HepG2 (cell line): ENCODE data around the gene SNRNP25. TPM values are rescaled to one million over a fixed set of nuclear protein-coding genes. Genes with fewer than 3 reads are reported as not detected.

ENCODE experiments used
- ARID2 ChIP-seq: sonication (generic); formaldehyde crosslinking; IDR thresholded peaks from 2 replicates; pipeline ENCODE4 v1.8.1; 2022; ENCODE audit warnings: mild to moderate bottlenecking, missing genetic modification reagents, borderline replicate concordance
- DNMT3B ChIP-seq: conservative IDR thresholded peaks from 2 replicates; pipeline ENCODE4 v1.6.1; 2016; ENCODE audit warnings: missing biosample characterization, control low read depth
- EP300 ChIP-seq, 3 experiments: sonication (generic) in 1 of 3; formaldehyde crosslinking in 1 of 3; IDR thresholded peaks; 2 replicates each; pipeline versions ENCODE4 v1.5.1 to v1.6.1; 2011 to 2020; ENCODE audit warnings: low read depth in 2 of 3, low read length in 2 of 3, borderline replicate concordance in 1 of 3, improper control_type of control experiment in 1 of 3, mild to moderate bottlenecking in 1 of 3, missing genetic modification reagents in 1 of 3, moderate library complexity in 1 of 3
- HOXA3 ChIP-seq: sonication (generic); formaldehyde crosslinking; IDR thresholded peaks from 2 replicates; pipeline ENCODE4 v1.5.0; 2020; ENCODE audit warnings: missing genetic modification reagents
- KLF6 ChIP-seq: IDR thresholded peaks from 2 replicates; pipeline ENCODE4 v1.8.0; 2016; ENCODE audit warnings: missing biosample characterization, missing genetic modification reagents
- MXI1 ChIP-seq: IDR thresholded peaks from 3 replicates; pipeline ENCODE4 v1.6.1; 2012; ENCODE audit warnings: low read depth, low read length, inconsistent platforms, borderline replicate concordance
- ZBTB20 ChIP-seq: sonication (generic); formaldehyde crosslinking; IDR thresholded peaks from 2 replicates; pipeline ENCODE4 v1.8.1; 2023; ENCODE audit warnings: missing genetic modification reagents, low read depth, mild to moderate bottlenecking, borderline replicate concordance
- ZNF598 ChIP-seq: sonication (generic); formaldehyde crosslinking; IDR thresholded peaks from 2 replicates; pipeline ENCODE4 v1.5.1; 2020; ENCODE audit warnings: mild to moderate bottlenecking, missing genetic modification reagents, borderline replicate concordance
- polyA plus RNA-seq, 8 experiments: library from polyadenylated mRNA; depleted of rRNA in 3 of 8; stranded (reverse) in 7 of 8; unstranded in 1 of 8; fragments of >200 nt; fragmentation: Illumina TruSeq in 4 of 8; extraction: Trizol in 4 of 8; gene quantifications; 2 replicates each; pipeline versions ENCODE4 v1.2.1 to v1.2.3, GENCODE V29; 2011 to 2016; ENCODE audit warnings: low read depth in 4 of 8, missing spikeins in 1 of 8, mixed read lengths in 1 of 8; ENCODE audit not compliant: insufficient read depth in 1 of 8
- total RNA-seq, 5 experiments: library from RNA; depleted of rRNA; stranded (reverse); fragments of >200 nt; fragmentation: Illumina TruSeq; extraction: Trizol; gene quantifications; 2 replicates each; pipeline ENCODE4 v1.2.3, GENCODE V29; 2016; ENCODE audit warnings: low read depth in 1 of 5
- TF ChIP-seq, protein P1 (sequence below): IDR thresholded peaks from 2 replicates; pipeline ENCODE4 v1.6.1; 2012; ENCODE audit warnings: low read depth, low read length, improper control_type of control experiment
- TF ChIP-seq, protein P2 (sequence below): IDR thresholded peaks from 2 replicates; pipeline ENCODE4 v1.4.0; 2020; ENCODE audit warnings: mild to moderate bottlenecking, missing genetic modification reagents
- TF ChIP-seq, protein P3 (sequence below): sonication (generic); formaldehyde crosslinking; IDR thresholded peaks from 2 replicates; pipeline ENCODE4 v1.5.1; 2020; ENCODE audit warnings: mild to moderate bottlenecking, missing genetic modification reagents
- TF ChIP-seq, protein P4 (sequence below): sonication (generic); formaldehyde crosslinking; IDR thresholded peaks from 2 replicates; pipeline ENCODE4 v1.4.0; 2020; ENCODE audit warnings: missing genetic modification reagents
- TF ChIP-seq, protein P5 (sequence below): IDR thresholded peaks from 2 replicates; pipeline ENCODE4 v1.6.1; 2016; ENCODE audit warnings: low read depth, control low read depth

SNRNP25 gene
- total and polyA plus RNA-seq, 2 of the 13 experiments (the other 11 are each of a cell fraction or from before 2014, with no cell fraction given), result 34.1 to 97.4 TPM

DNA sequence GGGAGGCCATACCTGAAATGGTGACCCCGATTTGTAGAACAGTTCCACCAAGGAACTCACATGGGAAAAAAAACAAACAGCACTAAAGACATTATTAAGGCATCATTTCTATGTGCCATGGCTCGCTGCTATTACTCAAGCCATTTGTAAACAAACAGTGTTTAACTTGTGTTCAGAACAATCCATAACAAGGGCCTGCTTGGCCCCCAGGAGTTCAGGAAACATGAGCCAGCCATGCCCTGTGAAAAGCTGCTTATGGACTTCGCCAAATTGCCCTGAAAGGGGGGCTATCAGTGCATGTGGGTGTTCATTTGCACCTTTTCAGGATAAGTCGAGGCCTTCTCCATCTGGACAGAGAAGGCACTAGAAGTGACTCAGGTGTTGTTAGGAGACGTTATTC, 8.2 kb upstream of the SNRNP25 start (continued):
- TF ChIP-seq, protein P1, sequence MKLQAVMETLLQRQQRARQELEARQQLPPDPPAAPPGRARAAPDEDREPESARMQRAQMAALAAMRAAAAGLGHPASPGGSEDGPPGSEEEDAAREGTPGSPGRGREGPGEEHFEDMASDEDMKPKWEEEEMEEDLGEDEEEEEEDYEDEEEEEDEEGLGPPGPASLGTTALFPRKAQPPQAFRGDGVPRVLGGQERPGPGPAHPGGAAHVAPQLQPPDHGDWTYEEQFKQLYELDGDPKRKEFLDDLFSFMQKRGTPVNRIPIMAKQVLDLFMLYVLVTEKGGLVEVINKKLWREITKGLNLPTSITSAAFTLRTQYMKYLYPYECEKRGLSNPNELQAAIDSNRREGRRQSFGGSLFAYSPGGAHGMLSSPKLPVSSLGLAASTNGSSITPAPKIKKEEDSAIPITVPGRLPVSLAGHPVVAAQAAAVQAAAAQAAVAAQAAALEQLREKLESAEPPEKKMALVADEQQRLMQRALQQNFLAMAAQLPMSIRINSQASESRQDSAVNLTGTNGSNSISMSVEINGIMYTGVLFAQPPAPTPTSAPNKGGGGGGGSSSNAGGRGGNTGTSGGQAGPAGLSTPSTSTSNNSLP, result peak; percentile 14; the same call in 1 of the 2 replicates
- TF ChIP-seq, protein P2, sequence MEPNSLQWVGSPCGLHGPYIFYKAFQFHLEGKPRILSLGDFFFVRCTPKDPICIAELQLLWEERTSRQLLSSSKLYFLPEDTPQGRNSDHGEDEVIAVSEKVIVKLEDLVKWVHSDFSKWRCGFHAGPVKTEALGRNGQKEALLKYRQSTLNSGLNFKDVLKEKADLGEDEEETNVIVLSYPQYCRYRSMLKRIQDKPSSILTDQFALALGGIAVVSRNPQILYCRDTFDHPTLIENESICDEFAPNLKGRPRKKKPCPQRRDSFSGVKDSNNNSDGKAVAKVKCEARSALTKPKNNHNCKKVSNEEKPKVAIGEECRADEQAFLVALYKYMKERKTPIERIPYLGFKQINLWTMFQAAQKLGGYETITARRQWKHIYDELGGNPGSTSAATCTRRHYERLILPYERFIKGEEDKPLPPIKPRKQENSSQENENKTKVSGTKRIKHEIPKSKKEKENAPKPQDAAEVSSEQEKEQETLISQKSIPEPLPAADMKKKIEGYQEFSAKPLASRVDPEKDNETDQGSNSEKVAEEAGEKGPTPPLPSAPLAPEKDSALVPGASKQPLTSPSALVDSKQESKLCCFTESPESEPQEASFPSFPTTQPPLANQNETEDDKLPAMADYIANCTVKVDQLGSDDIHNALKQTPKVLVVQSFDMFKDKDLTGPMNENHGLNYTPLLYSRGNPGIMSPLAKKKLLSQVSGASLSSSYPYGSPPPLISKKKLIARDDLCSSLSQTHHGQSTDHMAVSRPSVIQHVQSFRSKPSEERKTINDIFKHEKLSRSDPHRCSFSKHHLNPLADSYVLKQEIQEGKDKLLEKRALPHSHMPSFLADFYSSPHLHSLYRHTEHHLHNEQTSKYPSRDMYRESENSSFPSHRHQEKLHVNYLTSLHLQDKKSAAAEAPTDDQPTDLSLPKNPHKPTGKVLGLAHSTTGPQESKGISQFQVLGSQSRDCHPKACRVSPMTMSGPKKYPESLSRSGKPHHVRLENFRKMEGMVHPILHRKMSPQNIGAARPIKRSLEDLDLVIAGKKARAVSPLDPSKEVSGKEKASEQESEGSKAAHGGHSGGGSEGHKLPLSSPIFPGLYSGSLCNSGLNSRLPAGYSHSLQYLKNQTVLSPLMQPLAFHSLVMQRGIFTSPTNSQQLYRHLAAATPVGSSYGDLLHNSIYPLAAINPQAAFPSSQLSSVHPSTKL, result peak; percentile 75; the same call in 1 of the 2 replicates
- peak; percentile 53; the same call in 1 of the 2 replicates for TF ChIP-seq ZBTB20 (CRISPR knock-in tag)
- TF ChIP-seq, protein P3, sequence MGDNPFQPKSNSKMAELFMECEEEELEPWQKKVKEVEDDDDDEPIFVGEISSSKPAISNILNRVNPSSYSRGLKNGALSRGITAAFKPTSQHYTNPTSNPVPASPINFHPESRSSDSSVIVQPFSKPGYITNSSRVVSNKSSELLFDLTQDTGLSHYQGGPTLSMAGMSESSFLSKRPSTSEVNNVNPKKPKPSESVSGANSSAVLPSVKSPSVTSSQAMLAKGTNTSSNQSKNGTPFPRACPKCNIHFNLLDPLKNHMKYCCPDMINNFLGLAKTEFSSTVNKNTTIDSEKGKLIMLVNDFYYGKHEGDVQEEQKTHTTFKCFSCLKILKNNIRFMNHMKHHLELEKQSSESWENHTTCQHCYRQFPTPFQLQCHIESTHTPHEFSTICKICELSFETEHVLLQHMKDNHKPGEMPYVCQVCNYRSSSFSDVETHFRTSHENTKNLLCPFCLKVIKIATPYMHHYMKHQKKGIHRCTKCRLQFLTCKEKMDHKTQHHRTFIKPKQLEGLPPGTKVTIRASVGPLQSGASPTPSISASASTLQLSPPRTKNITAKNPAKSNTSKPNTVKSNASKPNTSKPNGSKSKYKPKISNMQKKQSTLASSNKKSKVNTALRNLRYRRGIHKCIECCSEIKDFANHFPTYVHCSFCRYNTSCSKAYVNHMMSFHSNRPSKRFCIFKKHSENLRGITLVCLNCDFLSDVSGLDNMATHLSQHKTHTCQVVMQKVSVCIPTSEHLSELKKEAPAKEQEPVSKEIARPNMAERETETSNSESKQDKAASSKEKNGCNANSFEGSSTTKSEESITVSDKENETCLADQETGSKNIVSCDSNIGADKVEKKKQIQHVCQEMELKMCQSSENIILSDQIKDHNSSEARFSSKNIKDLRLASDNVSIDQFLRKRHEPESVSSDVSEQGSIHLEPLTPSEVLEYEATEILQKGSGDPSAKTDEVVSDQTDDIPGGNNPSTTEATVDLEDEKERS, result no peak
- TF ChIP-seq MXI1, result peak; percentile 41; the same call in 1 of the 3 replicates
- TF ChIP-seq, protein P4, sequence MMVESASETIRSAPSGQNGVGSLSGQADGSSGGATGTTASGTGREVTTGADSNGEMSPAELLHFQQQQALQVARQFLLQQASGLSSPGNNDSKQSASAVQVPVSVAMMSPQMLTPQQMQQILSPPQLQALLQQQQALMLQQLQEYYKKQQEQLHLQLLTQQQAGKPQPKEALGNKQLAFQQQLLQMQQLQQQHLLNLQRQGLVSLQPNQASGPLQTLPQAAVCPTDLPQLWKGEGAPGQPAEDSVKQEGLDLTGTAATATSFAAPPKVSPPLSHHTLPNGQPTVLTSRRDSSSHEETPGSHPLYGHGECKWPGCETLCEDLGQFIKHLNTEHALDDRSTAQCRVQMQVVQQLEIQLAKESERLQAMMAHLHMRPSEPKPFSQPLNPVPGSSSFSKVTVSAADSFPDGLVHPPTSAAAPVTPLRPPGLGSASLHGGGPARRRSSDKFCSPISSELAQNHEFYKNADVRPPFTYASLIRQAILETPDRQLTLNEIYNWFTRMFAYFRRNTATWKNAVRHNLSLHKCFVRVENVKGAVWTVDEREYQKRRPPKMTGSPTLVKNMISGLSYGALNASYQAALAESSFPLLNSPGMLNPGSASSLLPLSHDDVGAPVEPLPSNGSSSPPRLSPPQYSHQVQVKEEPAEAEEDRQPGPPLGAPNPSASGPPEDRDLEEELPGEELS, result peak; percentile 72; the same call in 1 of the 2 replicates
- TF ChIP-seq DNMT3B (CRISPR knock-in tag), result 0 out of 2 replicates have a peak, but pooled peaks have one; percentile 82
- TF ChIP-seq KLF6 (CRISPR knock-in tag), result no peak
- no peak for TF ChIP-seq ZNF598 (CRISPR knock-in tag)
- TF ChIP-seq ARID2 (CRISPR knock-in tag), result no peak
- TF ChIP-seq EP300 (IDR thresholded peaks at IDR 0.05; ENCODE audit: low read depth in 2 of 2, low read length in 2 of 2), result peak in 1 of 2 experiments; percentile 18; a peak in 1 of 4 replicates
- TF ChIP-seq EP300 (CRISPR knock-in tag; IDR thresholded peaks at IDR 0.05; ENCODE audit: borderline replicate concordance), result no peak
- peak; percentile 47; the same call in 1 of the 2 replicates for TF ChIP-seq HOXA3 (CRISPR knock-in tag)
- TF ChIP-seq, protein P5, sequence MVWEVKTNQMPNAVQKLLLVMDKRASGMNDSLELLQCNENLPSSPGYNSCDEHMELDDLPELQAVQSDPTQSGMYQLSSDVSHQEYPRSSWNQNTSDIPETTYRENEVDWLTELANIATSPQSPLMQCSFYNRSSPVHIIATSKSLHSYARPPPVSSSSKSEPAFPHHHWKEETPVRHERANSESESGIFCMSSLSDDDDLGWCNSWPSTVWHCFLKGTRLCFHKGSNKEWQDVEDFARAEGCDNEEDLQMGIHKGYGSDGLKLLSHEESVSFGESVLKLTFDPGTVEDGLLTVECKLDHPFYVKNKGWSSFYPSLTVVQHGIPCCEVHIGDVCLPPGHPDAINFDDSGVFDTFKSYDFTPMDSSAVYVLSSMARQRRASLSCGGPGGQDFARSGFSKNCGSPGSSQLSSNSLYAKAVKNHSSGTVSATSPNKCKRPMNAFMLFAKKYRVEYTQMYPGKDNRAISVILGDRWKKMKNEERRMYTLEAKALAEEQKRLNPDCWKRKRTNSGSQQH (CRISPR knock-in tag), result 0 out of 2 replicates have a peak, but pooled peaks have one; percentile 54
